ENCODE measurements around the gene SPECC1.
"Not testable (repeated sequence)": the region's sequence is repeated elsewhere in the genome, so short reads cannot be mapped to it uniquely, and the experiment has no call there.

The SPECC1 gene

GRCh38 chr17:20284570-20285295, 275.6 kb downstream of the SPECC1 start:
- no peak for DNase-seq

GRCh38 chr17:20289984-20290383, 280.8 kb downstream of the SPECC1 start:
- no peak for DNase-seq

GRCh38 chr17:20291853-20292252, 282.7 kb downstream of the SPECC1 start:
- no peak for DNase-seq

GRCh38 chr17:20293501-20293900, 284.3 kb downstream of the SPECC1 start:
- DNase-seq: no peak

DNA sequence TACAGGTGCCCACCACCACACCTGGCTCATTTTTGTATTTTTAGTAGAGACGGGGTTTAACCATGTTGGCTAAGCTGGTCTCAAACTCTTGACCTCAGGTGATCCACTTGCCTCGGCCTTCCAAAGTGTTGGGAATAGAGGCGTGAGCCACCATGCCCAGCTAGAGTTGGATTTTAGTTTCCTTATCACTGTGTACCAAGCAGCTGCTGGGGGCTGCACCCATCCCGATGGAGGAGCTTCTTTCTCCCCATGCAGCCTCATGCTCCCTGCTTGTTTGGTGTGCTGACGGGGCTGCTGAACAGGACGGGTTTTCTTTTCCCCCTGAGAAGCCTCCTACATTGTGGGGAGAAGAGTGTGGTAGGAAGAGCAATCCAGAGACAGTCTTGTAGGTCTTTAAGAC, 285.0 kb downstream of the SPECC1 start:
- no peak for DNase-seq

- no peak for DNase-seq
Observed at GRCh38 chr17:20299013-20299412, 289.9 kb downstream of the SPECC1 start.

DNA sequence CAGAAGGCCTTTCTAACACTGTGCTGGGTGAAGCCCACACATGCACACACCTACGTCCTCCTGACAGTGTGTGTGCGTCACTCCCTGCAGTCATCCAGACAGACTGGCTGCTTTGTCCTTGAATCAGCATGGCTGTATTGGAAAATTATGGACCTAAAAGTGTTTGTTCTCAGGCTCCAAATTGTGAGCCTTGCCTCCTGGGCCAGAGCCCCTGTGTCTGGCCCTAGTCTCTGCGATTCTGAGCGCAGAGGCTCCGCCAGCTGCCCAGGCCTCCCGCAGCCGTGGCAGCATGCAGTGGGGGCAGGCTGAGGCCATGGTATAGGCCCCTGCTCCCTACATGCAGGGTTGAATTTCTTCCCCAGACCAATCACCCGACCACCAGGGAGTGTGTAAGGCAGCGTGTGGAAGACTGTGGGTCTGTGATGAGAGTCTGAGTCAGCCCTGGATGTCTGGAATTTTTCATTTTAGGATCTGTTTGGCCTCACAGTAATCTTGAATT, 291.3 kb downstream of the SPECC1 start:
- DNase-seq: no peak

DNA sequence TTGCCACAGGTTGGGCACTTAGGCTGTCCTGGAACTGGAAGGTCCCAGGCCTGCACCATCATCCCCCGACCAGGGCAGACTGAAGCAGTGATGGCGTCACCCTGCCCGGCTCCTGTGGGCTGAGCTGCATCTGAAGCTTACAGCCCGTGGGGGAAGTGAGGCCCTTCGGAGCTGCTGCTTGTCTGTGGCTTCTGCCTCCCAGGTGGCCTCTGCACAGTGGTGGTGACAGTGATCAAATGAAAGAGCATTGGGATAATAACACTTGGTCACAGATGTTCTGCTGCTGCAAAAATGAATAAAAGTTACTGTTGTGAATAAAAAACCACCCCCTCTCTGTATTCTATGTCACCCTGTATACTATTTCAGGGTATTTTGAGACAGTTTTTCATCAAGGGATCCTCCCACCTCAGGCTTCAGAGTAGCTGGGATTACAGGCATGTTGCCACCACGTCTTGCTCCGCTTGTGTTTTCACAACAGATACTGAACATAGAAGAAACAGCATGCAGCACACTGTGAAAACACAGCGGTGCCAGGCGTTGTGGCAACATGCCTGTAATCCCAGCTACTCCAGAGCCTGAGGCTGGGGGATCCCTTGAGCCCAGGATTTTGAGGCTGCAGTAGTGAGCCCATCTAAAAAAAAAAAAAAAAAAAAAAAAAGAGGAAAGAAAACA, 293.2 kb downstream of the SPECC1 start:
- DNase-seq: no peak

- no peak for DNase-seq
Observed at GRCh38 chr17:20304961-20305360, 295.8 kb downstream of the SPECC1 start.

DNA sequence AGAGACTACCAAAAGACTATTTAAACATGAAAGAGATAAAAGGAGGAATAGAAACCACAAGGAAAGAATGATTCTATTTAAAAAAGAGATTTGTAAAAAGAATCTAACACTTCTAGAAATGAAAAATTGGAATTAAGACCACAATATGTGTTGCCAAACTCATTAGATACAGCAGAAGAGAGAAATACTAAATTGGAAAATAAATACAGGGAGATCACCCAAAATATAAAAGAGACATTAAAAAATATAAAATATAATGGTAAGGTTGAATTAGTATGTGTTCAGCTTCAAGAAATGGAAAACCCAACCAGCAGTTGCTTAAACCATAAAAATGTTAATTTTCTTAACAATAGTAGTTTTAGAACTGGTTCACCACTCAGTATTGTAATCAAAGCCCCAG, 297.8 kb downstream of the SPECC1 start:
- no peak for DNase-seq

GRCh38 chr17:20307326-20307910, 298.3 kb downstream of the SPECC1 start:
- DNase-seq: no peak

GRCh38 chr17:20310481-20310880, 301.3 kb downstream of the SPECC1 start:
- no peak for DNase-seq

- no peak for DNase-seq
Observed at GRCh38 chr17:20313306-20313705, 304.1 kb downstream of the SPECC1 start.

DNA sequence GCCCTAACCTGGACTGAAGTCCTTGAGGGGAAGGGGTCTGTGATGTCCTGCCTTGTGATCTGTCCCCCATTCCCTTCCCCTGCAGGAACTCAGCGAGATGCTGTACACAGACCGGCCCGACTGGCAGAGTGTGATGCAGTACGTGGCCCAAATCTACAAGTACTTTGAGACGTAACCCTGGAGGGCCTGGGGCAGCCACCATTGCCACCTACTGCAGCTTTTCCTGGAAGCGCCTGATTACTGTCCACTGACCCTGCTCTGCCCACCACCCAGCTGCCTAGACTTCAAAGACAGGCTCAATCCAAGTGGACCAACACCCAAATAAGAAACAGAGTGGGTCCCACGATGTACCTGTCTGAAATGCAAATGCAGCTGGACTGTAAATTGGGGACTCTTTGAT, 304.7 kb downstream of the SPECC1 start:
- no peak for DNase-seq

DNA sequence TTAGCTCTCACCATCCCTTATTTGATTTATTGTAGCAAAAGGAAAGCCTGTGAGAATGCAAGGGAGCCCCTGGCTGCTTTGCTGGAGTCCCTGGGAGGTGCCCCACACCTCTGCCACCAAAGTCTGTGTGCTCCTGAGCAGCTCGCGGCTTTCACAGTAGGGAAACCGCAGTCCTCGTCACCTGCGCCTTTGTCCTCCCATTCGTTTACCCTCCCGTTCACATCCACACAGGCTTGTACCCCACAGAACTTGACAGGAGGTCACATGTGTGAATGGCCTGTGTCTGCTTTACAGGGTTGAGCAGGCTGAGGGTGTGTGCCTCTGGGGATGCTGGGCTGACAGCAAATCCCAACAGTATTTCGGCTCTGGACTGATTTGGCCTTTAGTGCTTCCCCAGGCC, 305.7 kb downstream of the SPECC1 start:
- no peak for DNase-seq

DNA sequence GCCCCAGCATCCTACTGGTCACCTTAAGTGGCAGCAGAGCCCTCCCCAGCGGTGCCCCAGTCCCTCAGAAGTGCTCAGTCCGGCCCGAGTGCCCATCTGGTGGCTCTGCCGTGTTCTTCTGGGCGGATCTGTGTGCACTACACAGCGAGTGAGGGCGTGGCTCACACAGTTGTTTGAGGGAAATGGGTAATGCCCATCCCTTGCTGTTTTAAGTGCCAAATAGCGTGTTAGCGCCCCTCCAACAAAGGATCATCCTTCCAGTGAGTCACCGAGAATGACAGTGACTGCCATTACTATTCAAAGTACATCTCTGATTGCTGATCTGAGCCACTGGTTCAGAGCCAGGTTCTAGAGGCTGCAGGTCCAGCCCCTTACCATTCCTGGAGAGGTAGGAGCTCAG, 306.2 kb downstream of the SPECC1 start:
- DNase-seq: no peak

DNA sequence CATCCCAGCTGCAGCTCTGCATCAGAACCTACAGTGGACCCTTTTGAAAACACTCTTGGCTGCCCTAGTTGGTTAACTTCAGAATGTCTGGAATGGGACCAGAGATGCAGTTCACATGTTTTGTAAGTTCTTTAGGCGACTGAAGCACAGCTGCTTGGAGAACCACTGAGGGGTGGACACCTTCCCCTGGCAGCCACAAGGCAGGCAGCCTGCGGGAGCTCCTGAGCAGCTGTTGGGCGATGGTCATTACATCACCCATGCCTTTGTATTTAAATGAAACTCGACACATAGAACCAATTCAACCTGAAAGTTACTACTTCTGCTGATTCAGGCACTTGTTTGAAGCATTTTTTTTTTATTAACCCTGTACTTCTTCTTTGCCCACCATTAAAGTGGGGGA, 306.7 kb downstream of the SPECC1 start:
- no peak for DNase-seq

GRCh38 chr17:20320535-20321229, 311.5 kb downstream of the SPECC1 start:
- peak; percentile 25 for DNase-seq

GRCh38 chr17:20321357-20321756, 312.2 kb downstream of the SPECC1 start:
- not testable (repeated sequence) for DNase-seq

DNA sequence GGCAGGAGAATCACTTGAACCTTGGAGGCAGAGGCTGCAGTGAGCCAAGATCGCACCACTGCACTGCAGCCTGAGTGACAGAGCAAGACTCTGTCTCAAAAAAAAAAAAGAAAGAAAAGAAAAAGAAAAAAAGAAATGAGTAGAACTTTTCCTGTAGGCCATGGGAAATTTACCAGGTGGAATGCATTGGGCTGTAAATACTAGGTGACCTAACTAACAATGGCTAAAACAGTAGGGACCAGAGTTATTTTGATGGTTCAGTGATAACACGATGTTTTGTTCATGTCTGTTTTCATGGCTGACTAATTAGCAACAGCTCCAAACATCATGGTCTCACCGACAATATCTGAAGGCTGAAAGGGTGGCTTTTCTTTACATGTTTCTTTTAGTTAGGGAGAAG, 318.6 kb downstream of the SPECC1 start:
- not testable (repeated sequence) for DNase-seq

DNA sequence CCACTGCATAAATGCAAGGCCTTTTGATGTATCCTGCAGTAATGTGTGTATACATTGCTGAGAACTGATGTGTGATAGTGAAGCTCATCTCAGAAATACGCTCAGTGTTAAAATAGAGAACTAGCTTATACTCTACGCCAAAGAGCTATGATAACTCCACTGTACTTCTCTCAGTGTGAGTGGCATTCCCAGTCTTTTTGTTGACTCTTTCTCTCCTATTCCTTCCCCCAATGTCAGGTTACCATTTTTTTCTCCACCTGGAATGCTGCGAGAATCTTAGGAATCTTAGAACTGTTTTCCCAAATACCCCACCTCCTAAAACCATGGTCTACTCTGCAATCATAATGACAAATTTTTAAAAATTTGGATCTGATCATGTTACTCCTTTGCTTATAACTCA, 342.2 kb downstream of the SPECC1 start:
- DNase-seq: not testable (repeated sequence)

DNA sequence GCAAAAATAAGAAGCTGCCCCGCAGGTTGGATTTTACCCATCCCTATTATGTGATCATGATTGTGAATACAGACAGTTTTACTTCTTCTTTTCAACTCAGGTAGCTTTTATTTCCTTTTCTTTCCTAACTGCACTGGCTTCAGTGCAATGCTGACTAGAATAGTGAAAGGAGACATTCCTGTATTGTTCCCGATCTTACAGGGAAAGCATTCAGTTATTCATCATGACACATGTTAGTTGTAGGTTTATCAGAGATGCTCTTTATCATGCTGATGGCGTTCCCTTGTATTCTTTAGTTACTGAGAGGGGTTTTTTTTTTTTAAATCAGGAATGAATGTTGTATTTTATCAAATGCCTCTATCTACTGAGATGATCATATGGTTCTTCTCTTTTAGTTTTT, 343.4 kb downstream of the SPECC1 start:
- DNase-seq: not testable (repeated sequence)

DNA sequence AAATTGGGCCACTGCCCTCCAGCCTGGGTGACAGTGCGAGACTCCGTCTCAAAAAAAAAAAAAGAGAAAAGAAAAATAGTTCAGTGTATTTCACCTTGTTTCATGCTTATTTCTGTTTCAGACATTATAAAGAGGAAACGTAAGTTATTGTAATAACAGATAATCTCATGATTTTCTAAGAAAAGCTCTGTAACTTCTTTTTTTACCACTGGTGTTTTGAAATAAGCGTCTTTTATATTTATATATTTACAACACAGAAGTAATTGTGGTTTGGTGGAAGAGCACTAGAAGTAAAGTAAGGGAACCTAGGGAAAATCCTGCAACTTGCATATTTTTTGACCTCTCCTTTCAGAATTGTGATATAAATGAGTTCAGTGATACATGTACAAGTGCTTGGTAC, 354.7 kb downstream of the SPECC1 start:
- DNase-seq: not testable (repeated sequence)
